ENCODE data around the gene ENKUR.

ENKUR gene

DNA sequence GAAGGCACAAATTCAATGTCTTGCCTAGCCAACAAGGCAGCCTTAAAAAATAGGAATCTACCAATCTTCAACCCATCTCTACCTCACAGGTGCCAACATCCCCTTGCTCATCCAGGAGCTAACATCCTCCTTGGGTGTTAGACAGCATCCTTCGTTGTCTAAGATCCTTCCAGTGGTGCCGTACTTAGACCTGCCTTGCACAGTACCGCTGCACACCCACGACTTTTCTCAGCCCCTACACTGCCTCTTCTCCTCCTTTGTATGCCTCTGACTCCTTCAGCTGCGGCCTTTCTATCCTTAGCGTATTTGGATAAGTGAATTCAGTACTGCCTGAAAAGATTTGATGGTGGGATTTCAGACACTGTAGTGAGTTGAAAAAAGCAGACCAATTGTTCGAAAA is 47.6 kb downstream of the ENKUR start:
- no peak overlapping the region for H3K27ac ChIP-seq (ENCODE audit: insufficient read depth in 1 of 2, low read depth in 1 of 2, low read length in 2 of 2, poor library complexity in 1 of 2, severe bottlenecking in 2 of 2)
- CTCF ChIA-PET, result interaction anchor here (0.9 kb wide), 1 partner anchor 16 kb away, joined by 3 read pairs; no protein-coding TSS in a partner anchor
- H3K36me3 ChIP-seq (ENCODE audit: control insufficient read depth in 4 of 4, insufficient read depth in 4 of 4, low read length in 3 of 4), result no peaks in the 10 kb centered on the region
- 100% methylated on average over 5 of the region's 7 CpGs for WGBS (ENCODE audit: insufficient coverage)
- POLR2A ChIA-PET, result no interaction called here
- H3K4me1 ChIP-seq (ENCODE audit: control extremely low read depth in 1 of 4, control insufficient read depth in 4 of 4, insufficient read depth in 4 of 4, low read length in 3 of 4), result no peaks in the 10 kb centered on the region
- DNase-seq, result no peak
- H3K9me3 ChIP-seq (ENCODE audit: control extremely low read depth in 1 of 5, control insufficient read depth in 4 of 5, insufficient read depth in 2 of 5, low read depth in 1 of 5, low read length in 4 of 5), result no peaks in the 10 kb centered on the region
- H3K27me3 ChIP-seq (replicated peaks in 2 of 5; ENCODE audit: control insufficient read depth in 4 of 5, insufficient read depth in 5 of 5, low read length in 4 of 5), result no peaks in the 10 kb centered on the region
- H3K4me3 ChIP-seq (ENCODE audit: control insufficient read depth in 1 of 7, extremely low read depth in 1 of 7, insufficient read depth in 4 of 7, low read depth in 2 of 7, low read length in 6 of 7), result no peak overlapping the region

DNA sequence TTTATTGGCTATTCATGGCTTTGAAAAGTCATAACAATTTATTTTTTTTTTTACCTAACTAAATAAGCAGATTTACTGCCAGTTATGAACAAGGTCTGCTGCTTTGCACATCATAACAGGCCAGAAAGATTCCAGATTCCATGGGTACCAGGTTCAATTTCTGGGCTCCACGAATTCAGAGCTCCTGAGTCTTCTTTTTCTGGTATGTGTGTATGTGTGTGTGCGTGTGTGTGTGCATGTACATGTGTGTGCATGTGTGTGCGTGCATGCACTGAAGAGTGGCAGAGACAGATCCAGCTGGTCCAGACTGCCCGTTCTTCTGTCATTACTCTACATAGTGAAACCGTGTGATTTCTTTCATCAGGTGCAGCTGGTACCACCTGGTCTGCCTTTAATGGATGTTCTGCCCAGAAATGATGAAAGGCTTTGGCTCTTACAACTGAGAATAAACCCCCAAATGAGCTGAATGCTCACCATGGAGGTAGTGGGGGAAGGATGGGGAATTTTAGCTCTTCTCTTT is 48.9 kb downstream of the ENKUR start:
- no peak for DNase-seq
- Histone ChIP-seq H3K9me3 (ENCODE audit: control extremely low read depth in 1 of 5, control insufficient read depth in 4 of 5, insufficient read depth in 2 of 5, low read depth in 1 of 5, low read length in 4 of 5) (no peaks in the 10 kb centered on the region), H3K27ac (ENCODE audit: insufficient read depth in 1 of 2, low read depth in 1 of 2, low read length in 2 of 2, poor library complexity in 1 of 2, severe bottlenecking in 2 of 2) (no peak overlapping the region), H3K4me1 (ENCODE audit: control extremely low read depth in 1 of 4, control insufficient read depth in 4 of 4, insufficient read depth in 4 of 4, low read length in 3 of 4) (no peaks in the 10 kb centered on the region), H3K27me3 (replicated peaks in 2 of 5; ENCODE audit: control insufficient read depth in 4 of 5, insufficient read depth in 5 of 5, low read length in 4 of 5) (no peaks in the 10 kb centered on the region), H3K36me3 (ENCODE audit: control insufficient read depth in 4 of 4, insufficient read depth in 4 of 4, low read length in 3 of 4) (no peaks in the 10 kb centered on the region), H3K4me3 (ENCODE audit: control insufficient read depth in 1 of 7, extremely low read depth in 1 of 7, insufficient read depth in 4 of 7, low read depth in 2 of 7, low read length in 6 of 7) (no peak overlapping the region)
- WGBS (ENCODE audit: insufficient coverage), result 97% methylated on average over 5 of the region's 5 CpGs
- ChIA-PET CTCF (no interaction called here), POLR2A (no interaction called here)

DNA sequence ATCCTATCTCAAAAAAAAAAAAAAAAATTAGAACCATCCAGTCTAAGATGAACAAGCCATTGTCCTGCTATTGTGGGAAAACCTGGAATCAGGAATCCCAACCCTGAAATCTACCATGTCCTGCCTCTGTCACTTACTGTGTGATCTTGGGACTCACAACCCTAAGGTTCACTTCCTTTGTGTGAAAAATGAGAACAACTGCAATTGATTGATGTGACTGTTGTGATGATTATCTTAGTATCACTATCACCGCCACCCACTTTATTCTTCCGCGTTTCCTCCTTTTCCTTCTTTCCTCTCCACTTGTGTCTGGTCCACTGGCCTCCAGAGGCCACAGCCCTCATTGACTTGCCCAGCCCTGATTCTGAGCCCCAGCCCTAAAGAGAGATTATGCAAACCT is 50.9 kb downstream of the ENKUR start:
- 78% methylated on average over 3 of the region's 3 CpGs for WGBS (ENCODE audit: insufficient coverage)
- Histone ChIP-seq H3K4me1 (ENCODE audit: control extremely low read depth in 1 of 4, control insufficient read depth in 4 of 4, insufficient read depth in 4 of 4, low read length in 3 of 4) (no peaks in the 10 kb centered on the region), H3K36me3 (ENCODE audit: control insufficient read depth in 4 of 4, insufficient read depth in 4 of 4, low read length in 3 of 4) (no peaks in the 10 kb centered on the region), H3K27ac (ENCODE audit: insufficient read depth in 1 of 2, low read depth in 1 of 2, low read length in 2 of 2, poor library complexity in 1 of 2, severe bottlenecking in 2 of 2) (no peak overlapping the region), H3K9me3 (ENCODE audit: control extremely low read depth in 1 of 5, control insufficient read depth in 4 of 5, insufficient read depth in 2 of 5, low read depth in 1 of 5, low read length in 4 of 5) (no peaks in the 10 kb centered on the region), H3K27me3 (replicated peaks in 2 of 5; ENCODE audit: control insufficient read depth in 4 of 5, insufficient read depth in 5 of 5, low read length in 4 of 5) (no peaks in the 10 kb centered on the region), H3K4me3 (ENCODE audit: control insufficient read depth in 1 of 7, extremely low read depth in 1 of 7, insufficient read depth in 4 of 7, low read depth in 2 of 7, low read length in 6 of 7) (no peak overlapping the region)
- POLR2A ChIA-PET, result no interaction called here
- CTCF ChIA-PET, result interaction anchor here (0.8 kb wide), 1 partner anchor 9 kb away, joined by 4 read pairs; no protein-coding TSS in a partner anchor
- no peak for DNase-seq

DNA sequence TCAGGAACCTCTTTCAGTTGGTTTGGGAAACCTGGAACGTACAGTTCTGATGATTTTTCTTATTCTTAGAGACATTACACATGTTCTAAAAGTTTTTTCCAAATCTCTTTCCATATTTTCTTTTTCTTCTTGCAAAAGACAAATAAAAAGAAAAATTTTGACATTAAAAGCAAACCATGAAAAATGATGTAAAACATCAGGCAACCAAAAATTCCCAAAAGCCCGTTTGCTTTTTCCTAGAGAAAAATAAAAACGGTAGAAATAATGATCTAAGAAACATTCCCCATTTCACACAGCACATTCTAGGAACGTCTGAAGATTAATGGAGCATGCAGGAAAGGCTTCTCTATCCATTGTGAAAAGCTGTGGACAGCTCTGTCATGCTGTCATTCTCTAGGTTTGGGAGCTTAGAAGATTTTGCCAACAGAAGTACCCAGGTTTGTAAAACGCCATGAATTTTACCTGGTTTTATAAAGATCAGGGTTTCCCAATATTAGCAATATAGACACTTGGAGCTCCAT is 52.4 kb downstream of the ENKUR start:
- Histone ChIP-seq H3K4me1 (ENCODE audit: control extremely low read depth in 1 of 4, control insufficient read depth in 4 of 4, insufficient read depth in 4 of 4, low read length in 3 of 4) (no peaks in the 10 kb centered on the region), H3K27me3 (replicated peaks in 2 of 5; ENCODE audit: control insufficient read depth in 4 of 5, insufficient read depth in 5 of 5, low read length in 4 of 5) (no peaks in the 10 kb centered on the region), H3K36me3 (ENCODE audit: control insufficient read depth in 4 of 4, insufficient read depth in 4 of 4, low read length in 3 of 4) (no peaks in the 10 kb centered on the region), H3K4me3 (ENCODE audit: control insufficient read depth in 1 of 7, extremely low read depth in 1 of 7, insufficient read depth in 4 of 7, low read depth in 2 of 7, low read length in 6 of 7) (no peak overlapping the region), H3K9me3 (ENCODE audit: control extremely low read depth in 1 of 5, control insufficient read depth in 4 of 5, insufficient read depth in 2 of 5, low read depth in 1 of 5, low read length in 4 of 5) (no peaks in the 10 kb centered on the region), H3K27ac (ENCODE audit: insufficient read depth in 1 of 2, low read depth in 1 of 2, low read length in 2 of 2, poor library complexity in 1 of 2, severe bottlenecking in 2 of 2) (no peak overlapping the region)
- WGBS (ENCODE audit: insufficient coverage), result 100% methylated on average over 1 of the region's 5 CpGs
- DNase-seq, result no peak
- POLR2A ChIA-PET, result interaction anchor here (0.6 kb wide), 1 partner anchor 179 kb away, joined by 3 read pairs; no protein-coding TSS in a partner anchor
- CTCF ChIA-PET, result interaction anchor here (1.7 to 2.6 kb wide), 2 partner anchors 11 to 321 kb away, joined by 4 to 14 read pairs; partner anchors contain the start of gene PRTFDC1

DNA sequence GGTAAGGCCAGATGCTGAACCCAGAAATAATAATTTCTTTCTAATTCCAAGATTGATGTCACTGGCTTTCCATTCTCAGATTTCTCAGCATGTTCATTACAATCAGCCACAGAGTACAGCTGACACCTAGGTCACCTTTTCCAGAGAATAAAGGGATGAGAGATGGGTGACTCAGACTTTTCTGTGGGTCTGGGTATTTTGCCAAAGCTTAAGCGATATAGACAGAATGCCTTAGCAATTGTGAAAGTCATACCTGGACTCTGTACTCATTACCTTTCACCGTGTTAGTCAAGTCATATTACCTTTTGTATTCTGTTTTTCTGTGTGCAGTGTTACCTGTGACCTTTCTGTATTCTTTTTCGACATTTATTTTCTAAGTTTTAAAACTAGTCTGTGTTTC is 53.0 kb downstream of the ENKUR start:
- H3K9me3 ChIP-seq (ENCODE audit: control extremely low read depth in 1 of 5, control insufficient read depth in 4 of 5, insufficient read depth in 2 of 5, low read depth in 1 of 5, low read length in 4 of 5), result no peaks in the 10 kb centered on the region
- DNase-seq, result no peak
- 100% methylated on average over 1 of the region's 3 CpGs for WGBS (ENCODE audit: insufficient coverage)
- H3K4me3 ChIP-seq (ENCODE audit: control insufficient read depth in 1 of 7, extremely low read depth in 1 of 7, insufficient read depth in 4 of 7, low read depth in 2 of 7, low read length in 6 of 7), result no peak overlapping the region
- ChIA-PET CTCF (interaction anchor here (1.7 to 2.6 kb wide), 2 partner anchors 10 to 320 kb away, joined by 4 to 14 read pairs; partner anchors contain the start of gene PRTFDC1), POLR2A (no interaction called here)
- no peaks in the 10 kb centered on the region for H3K36me3 ChIP-seq (ENCODE audit: control insufficient read depth in 4 of 4, insufficient read depth in 4 of 4, low read length in 3 of 4)
- H3K4me1 ChIP-seq (ENCODE audit: control extremely low read depth in 1 of 4, control insufficient read depth in 4 of 4, insufficient read depth in 4 of 4, low read length in 3 of 4), result no peaks in the 10 kb centered on the region
- no peak overlapping the region for H3K27ac ChIP-seq (ENCODE audit: insufficient read depth in 1 of 2, low read depth in 1 of 2, low read length in 2 of 2, poor library complexity in 1 of 2, severe bottlenecking in 2 of 2)
- no peaks in the 10 kb centered on the region for H3K27me3 ChIP-seq (replicated peaks in 2 of 5; ENCODE audit: control insufficient read depth in 4 of 5, insufficient read depth in 5 of 5, low read length in 4 of 5)

- Histone ChIP-seq H3K4me1 (ENCODE audit: control extremely low read depth in 1 of 4, control insufficient read depth in 4 of 4, insufficient read depth in 4 of 4, low read length in 3 of 4) (no peaks in the 10 kb centered on the region), H3K4me3 (ENCODE audit: control insufficient read depth in 1 of 7, extremely low read depth in 1 of 7, insufficient read depth in 4 of 7, low read depth in 2 of 7, low read length in 6 of 7) (no peak overlapping the region), H3K27ac (ENCODE audit: insufficient read depth in 1 of 2, low read depth in 1 of 2, low read length in 2 of 2, poor library complexity in 1 of 2, severe bottlenecking in 2 of 2) (no peak overlapping the region), H3K9me3 (ENCODE audit: control extremely low read depth in 1 of 5, control insufficient read depth in 4 of 5, insufficient read depth in 2 of 5, low read depth in 1 of 5, low read length in 4 of 5) (no peaks in the 10 kb centered on the region), H3K36me3 (ENCODE audit: control insufficient read depth in 4 of 4, insufficient read depth in 4 of 4, low read length in 3 of 4) (no peaks in the 10 kb centered on the region), H3K27me3 (replicated peaks in 2 of 5; ENCODE audit: control insufficient read depth in 4 of 5, insufficient read depth in 5 of 5, low read length in 4 of 5) (no peaks in the 10 kb centered on the region)
- ChIA-PET POLR2A (no interaction called here), CTCF (interaction anchor here (0.7 to 2.6 kb wide), 2 partner anchors 9 to 91 kb away, joined by 3 to 14 read pairs; partner anchors contain the start of gene PRTFDC1)
- no CpG with 5 or more reads among the region's 4 CpGs for WGBS (ENCODE audit: insufficient coverage)
- DNase-seq, result no peak
Measured at GRCh38 chr10:24961582-24961981, 54.4 kb downstream of the ENKUR start.

GRCh38 chr10:24959382-24959730 is 56.6 kb downstream of the ENKUR start:
- no peak for DNase-seq
- Histone ChIP-seq H3K4me1 (ENCODE audit: control extremely low read depth in 1 of 4, control insufficient read depth in 4 of 4, insufficient read depth in 4 of 4, low read length in 3 of 4) (no peaks in the 10 kb centered on the region), H3K27me3 (replicated peaks in 2 of 5; ENCODE audit: control insufficient read depth in 4 of 5, insufficient read depth in 5 of 5, low read length in 4 of 5) (no peaks in the 10 kb centered on the region), H3K9me3 (ENCODE audit: control extremely low read depth in 1 of 5, control insufficient read depth in 4 of 5, insufficient read depth in 2 of 5, low read depth in 1 of 5, low read length in 4 of 5) (no peaks in the 10 kb centered on the region), H3K36me3 (ENCODE audit: control insufficient read depth in 4 of 4, insufficient read depth in 4 of 4, low read length in 3 of 4) (no peaks in the 10 kb centered on the region), H3K27ac (ENCODE audit: insufficient read depth in 1 of 2, low read depth in 1 of 2, low read length in 2 of 2, poor library complexity in 1 of 2, severe bottlenecking in 2 of 2) (no peak overlapping the region), H3K4me3 (ENCODE audit: control insufficient read depth in 1 of 7, extremely low read depth in 1 of 7, insufficient read depth in 4 of 7, low read depth in 2 of 7, low read length in 6 of 7) (no peak overlapping the region)
- POLR2A ChIA-PET, result no interaction called here
- WGBS (ENCODE audit: insufficient coverage), result 80% methylated on average over 2 of the region's 3 CpGs
- CTCF ChIA-PET, result interaction anchor here (0.7 to 1.1 kb wide), 4 partner anchors 10 to 324 kb away, joined by 3 to 4 read pairs (median 3); no protein-coding TSS in a partner anchor

All from common myeloid progenitor, CD34-positive (primary cell).